ENCODE results near the gene SEMA3C.

GRCh38 chr7:80830010-80830409 lies 88.8 kb downstream of the SEMA3C start:
- TF ChIP-seq CTCF (conservative IDR thresholded peaks at IDR 0.05; ENCODE audit: low read depth, low read length), result no peak
- no peak for TF ChIP-seq EZH2 (IDR thresholded peaks at IDR 0.05; ENCODE audit: borderline replicate concordance, low read depth, low read length, poor library complexity, severe bottlenecking)

Data from A673 (cell line).